Neural progenitor cell (in vitro differentiated cells): Measurements from ENCODE around the gene FAM234B.

ENCODE experiments used
- EZH2phosphoT487 ChIP-seq: fragments of 200-600 bp; sonication (generic); IDR thresholded peaks from 2 replicates; pipeline ENCODE4 v1.6.1; 2017; ENCODE audit warnings: antibody characterized with exemption
- TF ChIP-seq, protein P1 (sequence below): fragments of 200-600 bp; sonication (generic); IDR thresholded peaks from 2 replicates; pipeline ENCODE4 v1.5.1; 2017; ENCODE audit warnings: antibody characterized with exemption, mild to moderate bottlenecking

DNA sequence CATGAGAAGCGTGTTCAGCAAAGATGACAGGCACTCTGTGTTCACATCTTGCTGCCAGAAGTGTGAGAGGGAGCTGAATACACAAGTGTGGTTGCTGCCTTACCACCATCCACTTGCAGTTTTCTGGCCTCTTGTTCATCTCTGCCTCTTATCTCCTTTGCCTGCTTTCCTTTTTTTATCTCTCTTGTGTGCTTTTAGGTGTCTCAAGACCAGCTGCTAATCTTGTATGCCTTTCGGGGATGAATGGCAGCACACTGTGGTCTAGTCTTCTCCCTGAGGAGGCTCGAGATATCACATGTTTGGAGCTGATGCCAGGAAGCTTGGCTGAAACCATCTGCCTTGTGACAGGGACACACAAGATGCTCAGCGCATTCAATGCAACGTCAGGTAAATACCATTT is 17.2 kb downstream of the FAM234B start:
- TF ChIP-seq, protein P1, sequence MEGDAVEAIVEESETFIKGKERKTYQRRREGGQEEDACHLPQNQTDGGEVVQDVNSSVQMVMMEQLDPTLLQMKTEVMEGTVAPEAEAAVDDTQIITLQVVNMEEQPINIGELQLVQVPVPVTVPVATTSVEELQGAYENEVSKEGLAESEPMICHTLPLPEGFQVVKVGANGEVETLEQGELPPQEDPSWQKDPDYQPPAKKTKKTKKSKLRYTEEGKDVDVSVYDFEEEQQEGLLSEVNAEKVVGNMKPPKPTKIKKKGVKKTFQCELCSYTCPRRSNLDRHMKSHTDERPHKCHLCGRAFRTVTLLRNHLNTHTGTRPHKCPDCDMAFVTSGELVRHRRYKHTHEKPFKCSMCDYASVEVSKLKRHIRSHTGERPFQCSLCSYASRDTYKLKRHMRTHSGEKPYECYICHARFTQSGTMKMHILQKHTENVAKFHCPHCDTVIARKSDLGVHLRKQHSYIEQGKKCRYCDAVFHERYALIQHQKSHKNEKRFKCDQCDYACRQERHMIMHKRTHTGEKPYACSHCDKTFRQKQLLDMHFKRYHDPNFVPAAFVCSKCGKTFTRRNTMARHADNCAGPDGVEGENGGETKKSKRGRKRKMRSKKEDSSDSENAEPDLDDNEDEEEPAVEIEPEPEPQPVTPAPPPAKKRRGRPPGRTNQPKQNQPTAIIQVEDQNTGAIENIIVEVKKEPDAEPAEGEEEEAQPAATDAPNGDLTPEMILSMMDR = no peak
- no peak for TF ChIP-seq EZH2phosphoT487
